GM12873 (cell line): ENCODE data around the gene PGAM2.

ENCODE experiments used
- TF ChIP-seq, protein P1 (sequence below): IDR thresholded peaks from 2 replicates; pipeline ENCODE4 v1.5.1; 2012; ENCODE audit warnings: low read depth, mild to moderate bottlenecking, moderate library complexity, low read length, control low read depth; ENCODE audit not compliant: insufficient read depth; ENCODE audit errors: missing control alignments

The PGAM2 gene

GRCh38 chr7:44064791-44065430 is 456 bp downstream of the PGAM2 start:
- TF ChIP-seq, protein P1, sequence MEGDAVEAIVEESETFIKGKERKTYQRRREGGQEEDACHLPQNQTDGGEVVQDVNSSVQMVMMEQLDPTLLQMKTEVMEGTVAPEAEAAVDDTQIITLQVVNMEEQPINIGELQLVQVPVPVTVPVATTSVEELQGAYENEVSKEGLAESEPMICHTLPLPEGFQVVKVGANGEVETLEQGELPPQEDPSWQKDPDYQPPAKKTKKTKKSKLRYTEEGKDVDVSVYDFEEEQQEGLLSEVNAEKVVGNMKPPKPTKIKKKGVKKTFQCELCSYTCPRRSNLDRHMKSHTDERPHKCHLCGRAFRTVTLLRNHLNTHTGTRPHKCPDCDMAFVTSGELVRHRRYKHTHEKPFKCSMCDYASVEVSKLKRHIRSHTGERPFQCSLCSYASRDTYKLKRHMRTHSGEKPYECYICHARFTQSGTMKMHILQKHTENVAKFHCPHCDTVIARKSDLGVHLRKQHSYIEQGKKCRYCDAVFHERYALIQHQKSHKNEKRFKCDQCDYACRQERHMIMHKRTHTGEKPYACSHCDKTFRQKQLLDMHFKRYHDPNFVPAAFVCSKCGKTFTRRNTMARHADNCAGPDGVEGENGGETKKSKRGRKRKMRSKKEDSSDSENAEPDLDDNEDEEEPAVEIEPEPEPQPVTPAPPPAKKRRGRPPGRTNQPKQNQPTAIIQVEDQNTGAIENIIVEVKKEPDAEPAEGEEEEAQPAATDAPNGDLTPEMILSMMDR, result no peak

- TF ChIP-seq, protein P1, result no peak
Measured at GRCh38 chr7:44063894-44064651, 1.3 kb downstream of the PGAM2 start.

- TF ChIP-seq, protein P1, result no peak
Measured at GRCh38 chr7:44063547-44063893, 1.8 kb downstream of the PGAM2 start.

GRCh38 chr7:44062903-44063295 is 2.5 kb downstream of the PGAM2 start:
- TF ChIP-seq, protein P1, result no peak

GRCh38 chr7:44062180-44062902 is 3.0 kb downstream of the PGAM2 start:
- TF ChIP-seq, protein P1, result no peak

DNA sequence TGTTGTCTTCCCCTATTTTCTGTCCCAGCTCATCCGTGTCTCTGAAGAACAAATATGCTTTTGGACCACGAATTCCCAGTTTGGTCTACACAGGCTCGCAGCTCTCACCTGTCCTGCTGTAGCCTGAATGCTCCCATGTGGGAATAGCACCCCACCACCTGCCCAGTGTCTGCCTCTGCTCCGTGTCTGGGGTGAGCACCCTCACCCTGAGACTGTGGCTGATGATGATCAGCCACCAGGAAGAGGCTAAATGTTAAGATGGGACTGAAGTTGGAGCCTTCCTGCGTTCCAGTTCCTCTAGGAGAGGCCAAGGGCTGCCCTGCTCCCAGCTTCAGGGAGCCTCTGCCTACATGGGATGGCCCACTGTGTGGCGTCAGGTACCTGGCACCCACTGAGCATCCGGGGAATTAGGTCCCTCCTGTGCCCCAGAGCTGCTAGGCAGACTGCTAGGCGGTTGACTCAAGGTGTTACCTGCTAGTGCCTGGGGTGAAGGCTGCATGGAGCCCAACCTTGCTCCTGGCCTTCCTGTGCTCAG is 3.7 kb downstream of the PGAM2 start:
- TF ChIP-seq, protein P1, result no peak
